ENCODE results near the gene ATP10A. TPM values are rescaled to one million over a fixed set of nuclear protein-coding genes. Genes with fewer than 3 reads are reported as not detected.

The ATP10A gene
- total and polyA plus RNA-seq, 2 experiments from 2014 or later = 0.75 to 0.77 TPM

GRCh38 chr15:25849157-25849921, 13.8 kb downstream of the ATP10A start:
- TF ChIP-seq, protein P1, sequence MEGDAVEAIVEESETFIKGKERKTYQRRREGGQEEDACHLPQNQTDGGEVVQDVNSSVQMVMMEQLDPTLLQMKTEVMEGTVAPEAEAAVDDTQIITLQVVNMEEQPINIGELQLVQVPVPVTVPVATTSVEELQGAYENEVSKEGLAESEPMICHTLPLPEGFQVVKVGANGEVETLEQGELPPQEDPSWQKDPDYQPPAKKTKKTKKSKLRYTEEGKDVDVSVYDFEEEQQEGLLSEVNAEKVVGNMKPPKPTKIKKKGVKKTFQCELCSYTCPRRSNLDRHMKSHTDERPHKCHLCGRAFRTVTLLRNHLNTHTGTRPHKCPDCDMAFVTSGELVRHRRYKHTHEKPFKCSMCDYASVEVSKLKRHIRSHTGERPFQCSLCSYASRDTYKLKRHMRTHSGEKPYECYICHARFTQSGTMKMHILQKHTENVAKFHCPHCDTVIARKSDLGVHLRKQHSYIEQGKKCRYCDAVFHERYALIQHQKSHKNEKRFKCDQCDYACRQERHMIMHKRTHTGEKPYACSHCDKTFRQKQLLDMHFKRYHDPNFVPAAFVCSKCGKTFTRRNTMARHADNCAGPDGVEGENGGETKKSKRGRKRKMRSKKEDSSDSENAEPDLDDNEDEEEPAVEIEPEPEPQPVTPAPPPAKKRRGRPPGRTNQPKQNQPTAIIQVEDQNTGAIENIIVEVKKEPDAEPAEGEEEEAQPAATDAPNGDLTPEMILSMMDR (IDR thresholded peaks at IDR 0.05; ENCODE audit: poor library complexity) = no peak
- TF ChIP-seq EZH2 (IDR thresholded peaks at IDR 0.05; ENCODE audit: borderline replicate concordance) (no peak), EZH2phosphoT487 (IDR thresholded peaks at IDR 0.05; ENCODE audit: low read depth, severe bottlenecking, unreplicated experiment) (no peak)
- Histone ChIP-seq H3K79me2 (no peaks in the 10 kb centered on the region), H3K9me3 (ENCODE audit: low read depth) (no peaks in the 10 kb centered on the region), H3K27me3 (no peaks in the 10 kb centered on the region), H3K4me2 (peak overlapping the region; percentile 84), H3K27ac (peak overlapping the region; percentile 81), H3K9me2 (replicated peaks; ENCODE audit: insufficient read depth) (no peaks in the 10 kb centered on the region), H3K4me1 (ENCODE audit: insufficient read depth) (peaks cover 14% of the 10 kb centered on the region), H2AFZ (no peak overlapping the region), H3K36me3 (replicated peaks; ENCODE audit: insufficient read depth, low read depth) (no peaks in the 10 kb centered on the region), H3K4me3 (no peak overlapping the region), H4K20me1 (ENCODE audit: insufficient read depth, poor library complexity, severe bottlenecking) (no peaks in the 10 kb centered on the region)
- peak; percentile 65 for DNase-seq (ENCODE audit: low spot score)
- 31% methylated on average over 11 of the region's 11 CpGs for WGBS (ENCODE audit: low lambda C conversion rate, missing lambda C conversion rate)

DNA sequence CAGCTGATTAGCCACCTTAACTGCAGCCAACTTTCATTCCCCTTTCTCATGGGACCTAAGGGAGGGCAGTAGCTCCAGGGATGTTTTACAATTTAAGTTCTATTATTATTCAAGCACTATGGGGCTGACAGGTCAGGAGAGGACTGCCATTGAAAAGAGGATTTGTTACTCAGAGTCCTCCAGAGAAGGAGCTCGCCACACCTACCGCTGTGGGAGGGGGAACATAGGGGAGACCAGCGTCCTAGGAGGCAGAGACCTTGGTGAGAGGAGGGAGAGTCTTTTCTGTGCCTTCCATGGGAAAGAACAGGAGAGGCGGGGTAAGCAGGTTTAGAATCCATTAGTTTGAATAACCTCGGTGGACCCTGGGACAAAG, 14.4 kb downstream of the ATP10A start:
- no peak overlapping the region for H3K4me3 ChIP-seq
- no peaks in the 10 kb centered on the region for H3K27me3 ChIP-seq
- H3K4me2 ChIP-seq = peak overlapping the region; percentile 84
- H3K36me3 ChIP-seq (replicated peaks; ENCODE audit: insufficient read depth, low read depth) = no peaks in the 10 kb centered on the region
- no peaks in the 10 kb centered on the region for H3K9me2 ChIP-seq (replicated peaks; ENCODE audit: insufficient read depth)
- no peaks in the 10 kb centered on the region for H4K20me1 ChIP-seq (ENCODE audit: insufficient read depth, poor library complexity, severe bottlenecking)
- H2AFZ ChIP-seq = no peak overlapping the region
- H3K9me3 ChIP-seq (ENCODE audit: low read depth) = no peaks in the 10 kb centered on the region
- 57% methylated on average over 5 of the region's 5 CpGs for WGBS (ENCODE audit: low lambda C conversion rate, missing lambda C conversion rate)
- H3K79me2 ChIP-seq = no peaks in the 10 kb centered on the region
- DNase-seq (ENCODE audit: low spot score) = no peak
- peaks cover 17% of the 10 kb centered on the region for H3K4me1 ChIP-seq (ENCODE audit: insufficient read depth)
- TF ChIP-seq EZH2phosphoT487 (IDR thresholded peaks at IDR 0.05; ENCODE audit: low read depth, severe bottlenecking, unreplicated experiment) = no peak
- no peak for TF ChIP-seq EZH2 (IDR thresholded peaks at IDR 0.05; ENCODE audit: borderline replicate concordance)
- TF ChIP-seq, protein P1 (IDR thresholded peaks at IDR 0.05; ENCODE audit: poor library complexity) = no peak
- peak overlapping the region; percentile 81 for H3K27ac ChIP-seq

DNA sequence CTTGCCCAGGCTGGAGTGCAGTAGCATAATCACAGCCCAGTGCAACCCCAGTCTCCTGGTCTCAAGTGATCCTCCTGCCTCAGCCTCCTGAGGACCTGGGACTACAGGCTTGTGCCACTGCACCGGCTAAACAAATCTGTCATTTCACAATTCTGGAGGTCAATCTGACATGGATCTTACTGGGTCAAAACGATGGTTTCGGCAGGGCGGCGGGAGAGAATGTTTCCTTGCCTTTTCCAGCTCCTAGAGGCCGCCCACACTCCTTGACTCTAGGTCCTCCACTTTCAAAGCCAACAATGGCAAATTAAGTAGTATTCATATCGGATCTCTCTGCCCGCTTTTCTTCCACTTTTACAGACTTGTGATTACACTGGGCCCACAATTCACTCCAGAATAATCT, 14.8 kb downstream of the ATP10A start:
- Histone ChIP-seq H2AFZ (no peak overlapping the region), H4K20me1 (ENCODE audit: insufficient read depth, poor library complexity, severe bottlenecking) (no peaks in the 10 kb centered on the region), H3K27ac (peak overlapping the region; percentile 81), H3K9me3 (ENCODE audit: low read depth) (no peaks in the 10 kb centered on the region), H3K4me3 (no peak overlapping the region), H3K36me3 (replicated peaks; ENCODE audit: insufficient read depth, low read depth) (no peaks in the 10 kb centered on the region), H3K9me2 (replicated peaks; ENCODE audit: insufficient read depth) (no peaks in the 10 kb centered on the region), H3K27me3 (no peaks in the 10 kb centered on the region), H3K79me2 (no peaks in the 10 kb centered on the region), H3K4me1 (ENCODE audit: insufficient read depth) (peaks cover 20% of the 10 kb centered on the region), H3K4me2 (no peak overlapping the region)
- TF ChIP-seq, protein P1 (IDR thresholded peaks at IDR 0.05; ENCODE audit: poor library complexity) = no peak
- TF ChIP-seq EZH2 (IDR thresholded peaks at IDR 0.05; ENCODE audit: borderline replicate concordance) = no peak
- TF ChIP-seq EZH2phosphoT487 (IDR thresholded peaks at IDR 0.05; ENCODE audit: low read depth, severe bottlenecking, unreplicated experiment) = no peak
- WGBS (ENCODE audit: low lambda C conversion rate, missing lambda C conversion rate) = 95% methylated on average over 8 of the region's 8 CpGs
- no peak for DNase-seq (ENCODE audit: low spot score)
